GM12878 (cell line): ENCODE results near the gene FOXL3. TPM values are rescaled to one million over a fixed set of nuclear protein-coding genes. Genes with fewer than 3 reads are reported as not detected.

ENCODE experiments used
- ATAC-seq: fragments of 200-7000 bp; cut with Tn5 transposase; 3 replicates; pipeline ENCODE4 v1.9.1; 2020; ENCODE audit warnings: mild to moderate bottlenecking, moderate library complexity
- BruUV-seq: library from RNA; stranded (reverse); fragments of 400-500 nt; replicated peaks from 2 replicates; lab custom pipeline; 2021; lab: Mats Ljungman, UMichigan
- CTCF ChIA-PET: fragments of 300-600 bp; sonication (Branson Sonifier 250); formaldehyde crosslinking; extraction: SDS; loops from one replicate; lab custom pipeline; 2021; ENCODE audit warnings: inconsistent platforms; lab: Yijun Ruan, JAX
- POLR2A ChIA-PET: fragments of 350-600 bp; formaldehyde crosslinking; extraction: SDS; loops from one replicate; lab custom pipeline; 2021; ENCODE audit warnings: inconsistent platforms; lab: Charles Lee
- RAD21 ChIA-PET: fragments of 300-600 bp; sonication (Branson Sonifier 250); formaldehyde crosslinking; loops from one replicate; lab custom pipeline; 2023; ENCODE audit warnings: antibody characterized with exemption; ENCODE audit not compliant: unreplicated experiment; lab: Charles Lee
- SMC1A ChIA-PET: fragments of 300-600 bp; sonication (Branson Sonifier 250); formaldehyde crosslinking; loops from one replicate; lab custom pipeline; 2023; ENCODE audit not compliant: unreplicated experiment, uncharacterized antibody; lab: Charles Lee
- DNase-seq: peaks from one replicate; pipeline ENCODE4 v3.0.0-alpha.2; 2011; ENCODE audit warnings: low read depth, low spot score
- FAIRE-seq: peaks from 3 replicates; lab custom pipeline; 2011; peaks lifted over from hg19 to GRCh38; lab: Jason Lieb, UNC
- H2AFZ ChIP-seq: 2 replicates; pipeline ENCODE4 v1.6.0; 2011; ENCODE audit warnings: low read depth, low read length, control low read depth; ENCODE audit not compliant: control insufficient read depth
- H3K27ac ChIP-seq: 2 replicates; pipeline ENCODE4 v1.5.1; 2011; ENCODE audit warnings: control low read depth; ENCODE audit not compliant: control insufficient read depth, insufficient read depth
- H3K27me3 ChIP-seq, 2 experiments: replicated peaks in 1 of 2; 2 replicates each; pipeline versions ENCODE4 v1.6.0 to v1.6.1; 2011; ENCODE audit warnings: low read length in 1 of 2; ENCODE audit not compliant: control insufficient read depth in 2 of 2, insufficient read depth in 2 of 2
- H3K36me3 ChIP-seq, 2 experiments: 2 replicates each; pipeline ENCODE4 v1.5.1; 2011; ENCODE audit warnings: low read length in 1 of 2; ENCODE audit not compliant: control insufficient read depth in 2 of 2, insufficient read depth in 2 of 2
- H3K4me1 ChIP-seq: 2 replicates; pipeline ENCODE4 v1.6.1; 2011; ENCODE audit warnings: mild to moderate bottlenecking, low read length, moderate library complexity, mixed read lengths; ENCODE audit not compliant: control insufficient read depth, insufficient read depth
- H3K4me2 ChIP-seq: 2 replicates; pipeline ENCODE4 v1.6.0; 2011; ENCODE audit warnings: control low read depth; ENCODE audit not compliant: control insufficient read depth, insufficient read depth
- H3K4me3 ChIP-seq: fragments of 200-600 bp; sonication (generic); 2 replicates; pipeline ENCODE4 v1.5.1; 2016
- H3K79me2 ChIP-seq: 2 replicates; pipeline ENCODE4 v1.6.0; 2011; ENCODE audit warnings: low read length; ENCODE audit not compliant: control insufficient read depth, insufficient read depth
- H3K9ac ChIP-seq: 2 replicates; pipeline ENCODE4 v1.8.0; 2011; ENCODE audit warnings: low read length, control low read depth, mixed read lengths; ENCODE audit not compliant: control insufficient read depth, insufficient read depth
- H3K9me3 ChIP-seq: replicated peaks from 3 replicates; pipeline ENCODE4 v1.5.1; 2011; ENCODE audit warnings: mild to moderate bottlenecking, low read length; ENCODE audit not compliant: control insufficient read depth, insufficient read depth
- H4K20me1 ChIP-seq: 2 replicates; pipeline ENCODE4 v1.6.0; 2011; ENCODE audit not compliant: control insufficient read depth, insufficient read depth
- BCLAF1 ChIP-seq: fragments of 450-650 bp; IDR thresholded peaks from 2 replicates; pipeline ENCODE4 v1.6.1; 2017; ENCODE audit warnings: antibody characterized with exemption, mild to moderate bottlenecking, moderate library complexity
- BHLHE40 ChIP-seq, 2 experiments: fragments of 450-650 bp in 1 of 2; IDR thresholded peaks; 2 replicates each; pipeline ENCODE4 v1.6.1; 2011 to 2017; ENCODE audit warnings: low read depth in 2 of 2, borderline replicate concordance in 1 of 2, improper control_type of control experiment in 1 of 2, low read length in 1 of 2, mild to moderate bottlenecking in 1 of 2
- CTCF ChIP-seq, 3 experiments: IDR thresholded peaks in 2 of 3; conservative IDR thresholded peaks in 1 of 3; 2 replicates each; pipeline ENCODE4 v1.5.1; 2011; ENCODE audit warnings: low read depth in 3 of 3, low read length in 3 of 3, mild to moderate bottlenecking in 3 of 3, control low read depth in 2 of 3, moderate library complexity in 2 of 3, inconsistent platforms in 1 of 3, mixed read lengths in 1 of 3; ENCODE audit not compliant: control insufficient read depth in 2 of 3, insufficient read depth in 1 of 3; ENCODE audit errors: extremely low read depth in 1 of 3
- NR2F1 ChIP-seq: fragments of 450-650 bp; conservative IDR thresholded peaks from 2 replicates; pipeline ENCODE4 v1.6.1; 2017; ENCODE audit warnings: mild to moderate bottlenecking
- RAD21 ChIP-seq: IDR thresholded peaks from 2 replicates; pipeline ENCODE4 v1.6.1; 2011; ENCODE audit warnings: mild to moderate bottlenecking, low read depth, low read length, moderate library complexity; ENCODE audit not compliant: insufficient read depth
- YY1 ChIP-seq: IDR thresholded peaks from 2 replicates; pipeline ENCODE4 v1.6.1; 2011; ENCODE audit warnings: low read depth, mild to moderate bottlenecking, low read length
- WGBS: methylation state at CpG from one replicate; pipeline ENCODE4 v1.1.6; 2016; ENCODE audit warnings: low lambda C conversion rate; ENCODE audit not compliant: insufficient replicate concordance, insufficient coverage; ENCODE audit errors: missing lambda C conversion rate; 5-methylcytosine and 5-hydroxymethylcytosine counted together
- in situ Hi-C: fragments of 300-500 bp; cut with MboI; formaldehyde crosslinking; loops from 9 replicates; pipeline ENCODE4 v1.14.3; 2018; ENCODE audit warnings: mixed read lengths
- intact Hi-C: fragments of 100-400 bp; cut with micrococcal nuclease; formaldehyde crosslinking; loops from one replicate; pipeline ENCODE4 v1.14.2; 2022; ENCODE audit not compliant: unreplicated experiment
- polyA plus RNA-seq, 11 experiments: library from polyadenylated mRNA; depleted of rRNA in 4 of 11; unstranded in 6 of 11; stranded (reverse) in 5 of 11; fragments of >200 nt; fragmentation: Nextera tagmentation in 4 of 11; fragmentation: Illumina TruSeq in 1 of 11; extraction: Ambion mirVana in 4 of 11; extraction: Trizol in 1 of 11; gene quantifications; 1 replicate in 1 of 11; 2 replicates in 10 of 11; pipeline versions ENCODE4 v1.2.1 to v1.2.3, GENCODE V29; 2011 to 2016; ENCODE audit warnings: inconsistent platforms in 2 of 11, missing spikeins in 2 of 11, low read depth in 1 of 11
- total RNA-seq, 4 experiments: library from RNA; depleted of rRNA in 3 of 4; stranded (reverse); fragments of >200 nt in 3 of 4; fragmentation: Illumina TruSeq in 1 of 4; extraction: Trizol in 1 of 4; gene quantifications; 2 replicates each; pipeline versions ENCODE4 v1.2.1 to v1.2.3, GENCODE V29; 2013 to 2021

FOXL3 gene
- total and polyA plus RNA-seq, 10 of the 15 experiments (the other 5 are each of a cell fraction or from before 2014, with no cell fraction given), result not detected

GRCh38 chr7:332646-333392 lies 42.8 kb downstream of the FOXL3 start:
- BruUV-seq, result no TSS peak
- Histone ChIP-seq H3K79me2 (no peaks in the 10 kb centered on the region), H3K36me3 (no peaks in the 10 kb centered on the region), H4K20me1 (no peaks in the 10 kb centered on the region), H3K4me3 (no peak overlapping the region), H3K9me3 (no peaks in the 10 kb centered on the region; the same call in 2 of the 3 replicates), H3K4me1 (no peaks in the 10 kb centered on the region), H3K27me3 (no peaks in the 10 kb centered on the region), H2AFZ (no peak overlapping the region), H3K9ac (no peak overlapping the region), H3K4me2 (no peak overlapping the region), H3K27ac (no peak overlapping the region)
- in situ Hi-C loops, result no loop called here
- ChIA-PET CTCF (no interaction called here), RAD21 (no interaction called here), POLR2A (no interaction called here), SMC1A (interaction anchor here (0.6 kb wide), 1 partner anchor 438 kb away, joined by 4 read pairs; no protein-coding TSS in a partner anchor)
- FAIRE-seq (no peak), ATAC-seq (no peak; the same call in 2 of the 3 replicates), DNase-seq (no peak)
- intact Hi-C loops, result no loop called here
- 41% methylated on average over 34 of the region's 57 CpGs for WGBS
- TF ChIP-seq BHLHE40 (IDR thresholded peaks at IDR 0.05; ENCODE audit: borderline replicate concordance in 1 of 2, low read depth in 2 of 2, low read length in 1 of 2) (peak in 1 of 2 experiments; percentile 32; a peak in 1 of 4 replicates), YY1 (0 out of 2 replicates have a peak, but pooled peaks have one; percentile 37), BCLAF1 (no peak), RAD21 (peak; percentile 30; the same call in 1 of the 2 replicates), NR2F1 (0 out of 2 replicates have a peak, but pooled peaks have one; percentile 24), CTCF (IDR thresholded peaks at IDR 0.05 in 2 of 3, conservative IDR thresholded peaks at IDR 0.05 in 1 of 3; ENCODE audit: control insufficient read depth in 2 of 3, extremely low read depth in 1 of 3, insufficient read depth in 1 of 3, low read depth in 3 of 3, low read length in 3 of 3) (peak; percentile 15 to 35 (median 32); a peak in 3 of 6 replicates)
